Esophagus muscularis mucosa (tissue), 3 donors: ENCODE results near the gene GRAMD2B.

Experiments
- POLR2A ChIP-seq: fragments of 450-650 bp; IDR thresholded peaks from one replicate; pipeline ENCODE4 v1.6.1; 2017; ENCODE audit warnings: antibody characterized with exemption, moderate library complexity, mild to moderate bottlenecking, low read depth
- TF ChIP-seq, protein P1 (sequence below), 3 experiments: fragments of 200-600 bp in 2 of 3; fragments of 450-650 bp in 1 of 3; sonication (generic) in 2 of 3; IDR thresholded peaks; one replicate each; pipeline ENCODE4 v1.5.1; 2017 to 2019; ENCODE audit warnings: antibody characterized with exemption in 3 of 3, mild to moderate bottlenecking in 2 of 3, moderate library complexity in 1 of 3

DNA sequence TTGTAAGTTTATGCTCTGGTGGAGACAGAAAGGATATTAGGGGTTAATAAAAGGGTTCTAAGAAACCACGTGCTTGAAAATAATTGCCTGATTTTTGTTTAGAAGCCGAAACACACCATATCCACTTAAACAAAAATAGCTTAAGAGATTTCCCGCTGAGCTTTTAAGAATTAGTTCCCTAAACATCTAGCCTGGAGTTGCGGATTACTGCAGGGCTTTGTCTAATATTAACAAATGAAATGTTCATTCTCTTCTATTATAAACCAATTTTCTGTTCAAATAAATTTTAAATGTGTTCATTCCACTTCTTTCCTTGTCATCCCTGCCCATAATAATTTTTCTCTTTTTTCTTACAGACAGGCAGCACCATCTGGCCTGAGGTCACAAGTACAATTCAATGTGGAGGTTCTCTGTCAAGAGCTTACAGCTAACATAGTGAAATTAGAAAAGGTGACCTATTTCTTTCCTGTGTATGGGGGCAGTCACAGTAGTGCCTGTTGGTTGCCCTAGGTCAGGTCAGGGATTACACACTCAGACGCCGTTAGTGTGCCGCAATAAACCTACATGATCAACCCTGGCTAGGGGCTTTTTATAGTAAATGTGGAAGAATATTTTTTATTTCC lies 65.3 kb downstream of the GRAMD2B start:
- TF ChIP-seq POLR2A, result no peak
- TF ChIP-seq, protein P1, sequence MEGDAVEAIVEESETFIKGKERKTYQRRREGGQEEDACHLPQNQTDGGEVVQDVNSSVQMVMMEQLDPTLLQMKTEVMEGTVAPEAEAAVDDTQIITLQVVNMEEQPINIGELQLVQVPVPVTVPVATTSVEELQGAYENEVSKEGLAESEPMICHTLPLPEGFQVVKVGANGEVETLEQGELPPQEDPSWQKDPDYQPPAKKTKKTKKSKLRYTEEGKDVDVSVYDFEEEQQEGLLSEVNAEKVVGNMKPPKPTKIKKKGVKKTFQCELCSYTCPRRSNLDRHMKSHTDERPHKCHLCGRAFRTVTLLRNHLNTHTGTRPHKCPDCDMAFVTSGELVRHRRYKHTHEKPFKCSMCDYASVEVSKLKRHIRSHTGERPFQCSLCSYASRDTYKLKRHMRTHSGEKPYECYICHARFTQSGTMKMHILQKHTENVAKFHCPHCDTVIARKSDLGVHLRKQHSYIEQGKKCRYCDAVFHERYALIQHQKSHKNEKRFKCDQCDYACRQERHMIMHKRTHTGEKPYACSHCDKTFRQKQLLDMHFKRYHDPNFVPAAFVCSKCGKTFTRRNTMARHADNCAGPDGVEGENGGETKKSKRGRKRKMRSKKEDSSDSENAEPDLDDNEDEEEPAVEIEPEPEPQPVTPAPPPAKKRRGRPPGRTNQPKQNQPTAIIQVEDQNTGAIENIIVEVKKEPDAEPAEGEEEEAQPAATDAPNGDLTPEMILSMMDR (IDR thresholded peaks at IDR 0.05), result no peak
